GM23338 (cell line): Measurements from ENCODE around the gene CEP20. TPM values are rescaled to one million over a fixed set of nuclear protein-coding genes. Genes with fewer than 3 reads are reported as not detected.
A peak's percentile ranks its signal among the peaks of the same experiment; 100 is the strongest.

Experiments used
- ATAC-seq: fragments of 200-7000 bp; cut with Tn5 transposase; 3 replicates; pipeline ENCODE4 v1.9.1; 2020
- DNase-seq: peaks from one replicate; pipeline ENCODE4 v3.0.0-alpha.2; 2015; ENCODE audit warnings: low spot score
- H2AFZ ChIP-seq: fragments of 200-600 bp; sonication (generic); 2 replicates; pipeline ENCODE4 v1.8.0; 2016; ENCODE audit warnings: antibody characterized with exemption, mild to moderate bottlenecking, moderate library complexity
- H3F3A ChIP-seq: fragments of 200-600 bp; sonication (generic); replicated peaks from 2 replicates; pipeline ENCODE4 v1.8.0; 2017; ENCODE audit warnings: antibody characterized with exemption, mixed run types, low read depth
- H3K27ac ChIP-seq: fragments of 200-600 bp; sonication (generic); 2 replicates; pipeline ENCODE4 v1.6.1; 2016; ENCODE audit warnings: low read depth
- H3K27me3 ChIP-seq: fragments of 200-600 bp; sonication (generic); 2 replicates; pipeline ENCODE4 v1.8.0; 2016; ENCODE audit warnings: mild to moderate bottlenecking, mixed run types, moderate library complexity; ENCODE audit not compliant: insufficient read depth
- H3K36me3 ChIP-seq: fragments of 200-600 bp; sonication (generic); 2 replicates; pipeline ENCODE4 v1.8.0; 2016; ENCODE audit warnings: mild to moderate bottlenecking; ENCODE audit not compliant: insufficient read depth
- H3K4me1 ChIP-seq: fragments of 200-600 bp; sonication (generic); 2 replicates; pipeline ENCODE4 v1.8.0; 2016; ENCODE audit warnings: mild to moderate bottlenecking, moderate library complexity; ENCODE audit not compliant: insufficient read depth
- H3K4me2 ChIP-seq: fragments of 200-600 bp; sonication (generic); 2 replicates; pipeline ENCODE4 v1.7.1; 2017; ENCODE audit warnings: mixed run types
- H3K4me3 ChIP-seq: fragments of 200-600 bp; sonication (generic); 2 replicates; pipeline ENCODE4 v1.6.1; 2016; ENCODE audit warnings: mixed run types
- H3K79me2 ChIP-seq: fragments of 200-600 bp; sonication (generic); replicated peaks from 2 replicates; pipeline ENCODE4 v1.8.0; 2017; ENCODE audit warnings: mild to moderate bottlenecking; ENCODE audit not compliant: insufficient read depth
- H3K9me2 ChIP-seq: fragments of 200-600 bp; sonication (generic); 2 replicates; pipeline ENCODE4 v1.8.0; 2017; ENCODE audit not compliant: insufficient read depth
- H4K20me1 ChIP-seq: fragments of 200-600 bp; sonication (generic); replicated peaks from 2 replicates; pipeline ENCODE4 v1.8.0; 2017; ENCODE audit warnings: mild to moderate bottlenecking; ENCODE audit not compliant: insufficient read depth
- H3K27ac Mint-ChIP-seq: 2 replicates; pipeline ENCODE4 v1.8.0; 2020; ENCODE audit warnings: inconsistent platforms, mild to moderate bottlenecking, moderate library complexity, mixed read lengths
- H3K27me3 Mint-ChIP-seq: 3 replicates; pipeline ENCODE4 v1.8.0; 2022; ENCODE audit warnings: low read depth, mild to moderate bottlenecking, moderate library complexity, mixed read lengths, inconsistent platforms; ENCODE audit not compliant: insufficient read depth, poor library complexity
- H3K36me3 Mint-ChIP-seq: 3 replicates; pipeline ENCODE4 v1.8.0; 2021; ENCODE audit warnings: low read depth, mild to moderate bottlenecking, inconsistent platforms, moderate library complexity, mixed read lengths
- H3K4me1 Mint-ChIP-seq: 3 replicates; pipeline ENCODE4 v1.8.0; 2020; ENCODE audit warnings: mild to moderate bottlenecking, inconsistent platforms, mixed read lengths
- H3K4me3 Mint-ChIP-seq: 3 replicates; pipeline ENCODE4 v1.8.0; 2021; ENCODE audit warnings: moderate library complexity, mild to moderate bottlenecking, inconsistent platforms, mixed read lengths
- H3K9me3 Mint-ChIP-seq: 3 replicates; pipeline ENCODE4 v1.8.0; 2020; ENCODE audit warnings: moderate library complexity, mild to moderate bottlenecking, inconsistent platforms, mixed read lengths
- CREB1 ChIP-seq: fragments of 250-450 bp; sonication (Bioruptor Pico); IDR thresholded peaks from 2 replicates; pipeline ENCODE4 v1.5.0; 2020; ENCODE audit warnings: low read depth, mild to moderate bottlenecking, moderate library complexity
- CTCF ChIP-seq, 2 experiments: fragments of 200-600 bp in 1 of 2; sonication (generic) in 1 of 2; conservative IDR thresholded peaks; 2 replicates each; pipeline versions ENCODE4 v1.5.1 to v1.6.1; 2016 to 2017; ENCODE audit warnings: antibody characterized with exemption in 2 of 2, low read depth in 2 of 2, mild to moderate bottlenecking in 2 of 2, moderate library complexity in 1 of 2
- ETS1 ChIP-seq: IDR thresholded peaks from 2 replicates; pipeline ENCODE4 v1.6.1; 2016; ENCODE audit warnings: antibody characterized with exemption
- EZH2 ChIP-seq: fragments of 200-600 bp; sonication (generic); IDR thresholded peaks from one replicate; pipeline ENCODE4 v1.8.0; 2017; ENCODE audit warnings: antibody characterized with exemption, mild to moderate bottlenecking, low read depth; ENCODE audit not compliant: unreplicated experiment
- EZH2phosphoT487 ChIP-seq: fragments of 200-600 bp; sonication (generic); IDR thresholded peaks from one replicate; pipeline ENCODE4 v1.8.1; 2018; ENCODE audit warnings: antibody characterized with exemption; ENCODE audit not compliant: unreplicated experiment
- JUNB ChIP-seq: IDR thresholded peaks from one replicate; pipeline ENCODE4 v1.6.1; 2016; ENCODE audit warnings: antibody characterized with exemption; ENCODE audit not compliant: unreplicated experiment
- NANOG ChIP-seq: IDR thresholded peaks from 2 replicates; pipeline ENCODE4 v1.6.1; 2016; ENCODE audit warnings: antibody characterized with exemption, borderline replicate concordance
- POLR2AphosphoS5 ChIP-seq: IDR thresholded peaks from 2 replicates; pipeline ENCODE4 v1.6.1; 2016; ENCODE audit warnings: antibody characterized with exemption, low read depth
- STAT1 ChIP-seq: IDR thresholded peaks from one replicate; pipeline ENCODE4 v1.6.1; 2016; ENCODE audit warnings: antibody characterized with exemption; ENCODE audit not compliant: unreplicated experiment
- ZNF114 ChIP-seq: fragments of 250-450 bp; sonication (Bioruptor Pico); IDR thresholded peaks from 2 replicates; pipeline ENCODE4 v1.5.0; 2020; ENCODE audit warnings: mild to moderate bottlenecking, moderate library complexity
- ZNF331 ChIP-seq: fragments of 250-450 bp; sonication (Bioruptor Pico); IDR thresholded peaks from 2 replicates; pipeline ENCODE4 v1.5.0; 2020; ENCODE audit warnings: low read depth, mild to moderate bottlenecking, moderate library complexity
- polyA plus RNA-seq: library from polyadenylated mRNA; unstranded; fragments of >200 nt; fragmentation: Nextera tagmentation; extraction: Ambion mirVana; gene quantifications from 2 replicates; pipeline ENCODE4 v1.2.1, GENCODE V29; 2016
- total RNA-seq: library from RNA; depleted of rRNA; stranded (reverse); fragments of >200 nt; shearing (Covaris generic); gene quantifications from 2 replicates; pipeline ENCODE4 v1.2.3, GENCODE V29; 2014
- TF ChIP-seq, protein P1 (sequence below): IDR thresholded peaks from one replicate; pipeline ENCODE4 v1.6.1; 2018; ENCODE audit warnings: antibody characterized with exemption; ENCODE audit not compliant: unreplicated experiment

The CEP20 gene
- total and polyA plus RNA-seq, 2 experiments from 2014 or later = 60.2 to 70.9 TPM

DNA sequence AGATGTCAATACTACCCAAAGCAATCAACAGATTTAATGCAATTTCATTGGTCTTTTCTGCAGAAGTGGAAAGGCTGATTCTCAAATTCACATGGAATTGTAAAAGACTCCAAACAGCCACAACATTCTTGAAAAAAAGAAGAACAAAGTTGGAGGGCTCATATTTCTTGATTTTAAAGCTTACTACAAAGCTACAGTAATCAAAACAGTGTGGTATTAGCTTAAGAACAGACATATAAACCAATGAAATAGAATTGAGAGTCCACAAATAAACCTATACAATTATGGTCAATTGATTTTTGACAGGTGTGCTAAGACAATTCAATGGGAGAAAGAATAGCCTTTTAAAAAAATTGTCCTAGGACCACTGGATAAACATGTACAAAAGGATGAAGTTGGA is 46.6 kb upstream of the CEP20 start (continued):
- TF ChIP-seq NANOG = no peak
- TF ChIP-seq POLR2AphosphoS5 = no peak
- no peak for TF ChIP-seq ZNF114 (CRISPR knock-in tag)
- TF ChIP-seq EZH2 = no peak
- TF ChIP-seq STAT1 = no peak
- TF ChIP-seq, protein P1, sequence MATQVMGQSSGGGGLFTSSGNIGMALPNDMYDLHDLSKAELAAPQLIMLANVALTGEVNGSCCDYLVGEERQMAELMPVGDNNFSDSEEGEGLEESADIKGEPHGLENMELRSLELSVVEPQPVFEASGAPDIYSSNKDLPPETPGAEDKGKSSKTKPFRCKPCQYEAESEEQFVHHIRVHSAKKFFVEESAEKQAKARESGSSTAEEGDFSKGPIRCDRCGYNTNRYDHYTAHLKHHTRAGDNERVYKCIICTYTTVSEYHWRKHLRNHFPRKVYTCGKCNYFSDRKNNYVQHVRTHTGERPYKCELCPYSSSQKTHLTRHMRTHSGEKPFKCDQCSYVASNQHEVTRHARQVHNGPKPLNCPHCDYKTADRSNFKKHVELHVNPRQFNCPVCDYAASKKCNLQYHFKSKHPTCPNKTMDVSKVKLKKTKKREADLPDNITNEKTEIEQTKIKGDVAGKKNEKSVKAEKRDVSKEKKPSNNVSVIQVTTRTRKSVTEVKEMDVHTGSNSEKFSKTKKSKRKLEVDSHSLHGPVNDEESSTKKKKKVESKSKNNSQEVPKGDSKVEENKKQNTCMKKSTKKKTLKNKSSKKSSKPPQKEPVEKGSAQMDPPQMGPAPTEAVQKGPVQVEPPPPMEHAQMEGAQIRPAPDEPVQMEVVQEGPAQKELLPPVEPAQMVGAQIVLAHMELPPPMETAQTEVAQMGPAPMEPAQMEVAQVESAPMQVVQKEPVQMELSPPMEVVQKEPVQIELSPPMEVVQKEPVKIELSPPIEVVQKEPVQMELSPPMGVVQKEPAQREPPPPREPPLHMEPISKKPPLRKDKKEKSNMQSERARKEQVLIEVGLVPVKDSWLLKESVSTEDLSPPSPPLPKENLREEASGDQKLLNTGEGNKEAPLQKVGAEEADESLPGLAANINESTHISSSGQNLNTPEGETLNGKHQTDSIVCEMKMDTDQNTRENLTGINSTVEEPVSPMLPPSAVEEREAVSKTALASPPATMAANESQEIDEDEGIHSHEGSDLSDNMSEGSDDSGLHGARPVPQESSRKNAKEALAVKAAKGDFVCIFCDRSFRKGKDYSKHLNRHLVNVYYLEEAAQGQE = no peak
- TF ChIP-seq ETS1 = no peak
- no peak for TF ChIP-seq CREB1 (CRISPR knock-in tag)
- no peak for TF ChIP-seq CTCF (conservative IDR thresholded peaks at IDR 0.05; ENCODE audit: low read depth in 2 of 2)

DNA sequence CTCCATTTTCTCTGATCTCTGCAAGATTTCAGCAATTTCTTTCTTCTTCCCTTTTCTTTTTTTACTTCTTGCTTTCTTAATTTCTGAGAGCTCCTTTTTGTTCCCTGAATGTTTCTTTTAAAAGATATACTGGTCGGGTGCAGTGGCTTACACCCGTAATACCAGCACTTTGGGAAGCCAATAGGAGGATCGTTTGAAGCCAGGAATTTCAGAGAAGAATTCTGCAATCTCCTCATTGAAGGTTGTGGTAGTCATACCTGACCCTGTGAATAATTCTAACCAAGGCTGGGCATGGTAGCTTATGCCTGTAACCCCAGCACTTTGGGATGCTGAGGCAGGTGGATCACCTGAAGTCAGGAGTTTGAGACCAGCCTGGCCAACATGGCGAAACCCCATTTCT is 45.4 kb upstream of the CEP20 start:
- Mint-ChIP-seq H3K36me3 (no peaks in the 10 kb centered on the region), H3K4me3 (no peak overlapping the region), H3K27me3 (no peaks in the 10 kb centered on the region), H3K9me3 (peaks cover 3% of the 10 kb centered on the region; the same call in 1 of the 3 replicates), H3K27ac (no peak overlapping the region), H3K4me1 (no peaks in the 10 kb centered on the region)
- TF ChIP-seq STAT1 = no peak
- no peak for TF ChIP-seq EZH2phosphoT487
- no peak for TF ChIP-seq JUNB
- TF ChIP-seq NANOG = no peak
- no peak for TF ChIP-seq ZNF331 (CRISPR knock-in tag)
- TF ChIP-seq ZNF114 (CRISPR knock-in tag) = no peak
- H3K4me2 ChIP-seq = no peak overlapping the region
- no peaks in the 10 kb centered on the region for H4K20me1 ChIP-seq
- H3K27ac ChIP-seq = no peak overlapping the region
- H3K9me2 ChIP-seq = no peaks in the 10 kb centered on the region
- no peaks in the 10 kb centered on the region for H3K4me1 ChIP-seq
- no peaks in the 10 kb centered on the region for H3F3A ChIP-seq
- peak overlapping the region; percentile 14; the same call in 1 of the 2 replicates for H2AFZ ChIP-seq
- H3K36me3 ChIP-seq = no peaks in the 10 kb centered on the region
- DNase-seq (no peak), ATAC-seq (no peak)
- no peaks in the 10 kb centered on the region for H3K79me2 ChIP-seq
- H3K4me3 ChIP-seq = no peak overlapping the region
- H3K27me3 ChIP-seq = no peaks in the 10 kb centered on the region
